Osteocyte (in vitro differentiated cells): ENCODE data around the gene GDF15. TPM values are rescaled to one million over a fixed set of nuclear protein-coding genes. Genes with fewer than 3 reads are reported as not detected.

Source experiments
- DNase-seq: peaks from one replicate; pipeline ENCODE4 v3.0.0; 2021; ENCODE audit warnings: mixed read lengths; ENCODE audit not compliant: unreplicated experiment; ENCODE audit errors: extremely low spot score
- H3K27ac Mint-ChIP-seq: one replicate; pipeline ENCODE4 v1.8.0; 2021; ENCODE audit warnings: mild to moderate bottlenecking, mixed read lengths; ENCODE audit not compliant: unreplicated experiment
- H3K27me3 Mint-ChIP-seq: one replicate; pipeline ENCODE4 v1.8.0; 2021; ENCODE audit warnings: mixed read lengths; ENCODE audit not compliant: unreplicated experiment
- H3K36me3 Mint-ChIP-seq: one replicate; pipeline ENCODE4 v1.8.0; 2021; ENCODE audit warnings: mixed read lengths; ENCODE audit not compliant: unreplicated experiment
- H3K4me1 Mint-ChIP-seq: one replicate; pipeline ENCODE4 v1.8.0; 2021; ENCODE audit warnings: mixed read lengths; ENCODE audit not compliant: unreplicated experiment
- H3K4me3 Mint-ChIP-seq: one replicate; pipeline ENCODE4 v1.8.0; 2021; ENCODE audit warnings: mild to moderate bottlenecking, moderate library complexity, mixed read lengths; ENCODE audit not compliant: unreplicated experiment
- H3K9me3 Mint-ChIP-seq: one replicate; pipeline ENCODE4 v1.8.0; 2021; ENCODE audit warnings: mixed read lengths; ENCODE audit not compliant: unreplicated experiment
- total RNA-seq: library from RNA; stranded (reverse); gene quantifications from 2 replicates; pipeline ENCODE4 v1.2.1, GENCODE V29; 2021
- TF ChIP-seq, protein P1 (sequence below): fragments of 200-600 bp; sonication (generic); IDR thresholded peaks from 2 replicates; pipeline ENCODE4 v1.5.0; 2021; ENCODE audit warnings: antibody characterized with exemption, mild to moderate bottlenecking, moderate library complexity

The GDF15 gene
- total RNA-seq, 1 donor from 2014 or later: 47.9 TPM

DNA sequence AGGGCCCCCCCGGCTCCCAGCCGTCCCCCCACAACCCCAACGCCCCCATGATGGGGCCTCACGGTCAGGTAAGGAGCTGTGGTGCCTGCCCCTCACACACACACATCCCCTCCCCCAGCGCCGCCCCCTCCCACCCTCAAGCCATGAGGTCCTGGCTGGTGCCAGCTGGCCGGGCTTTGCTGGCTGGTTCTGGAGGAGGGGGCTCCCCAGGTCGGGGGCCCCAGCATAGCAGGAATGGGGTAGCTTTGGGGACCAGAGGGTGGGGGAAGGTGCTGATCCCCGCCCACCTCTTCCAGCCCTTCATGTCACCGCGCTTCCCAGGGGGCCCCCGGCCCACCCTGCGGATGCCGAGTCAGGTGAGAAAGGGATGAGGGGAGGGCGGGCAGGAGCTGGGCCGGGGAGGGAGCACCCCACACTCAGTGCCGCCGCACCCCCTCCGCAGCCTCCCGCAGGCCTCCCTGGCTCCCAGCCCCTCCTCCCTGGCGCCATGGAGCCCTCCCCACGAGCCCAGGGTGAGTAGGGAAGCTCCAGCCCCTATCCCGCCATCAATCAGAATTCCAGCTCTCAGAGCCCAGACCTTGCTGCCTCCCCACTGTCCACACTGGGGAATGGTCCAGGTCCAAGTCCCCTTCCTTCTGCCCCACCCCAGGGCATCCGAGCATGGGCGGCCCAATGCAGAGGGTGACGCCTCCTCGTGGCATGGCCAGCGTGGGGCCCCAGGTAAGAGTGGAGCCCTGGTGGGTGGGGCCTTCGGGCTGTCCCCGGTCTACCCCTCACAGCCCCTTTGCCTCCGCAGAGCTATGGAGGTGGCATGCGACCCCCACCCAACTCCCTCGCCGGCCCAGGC lies 45.6 kb downstream of the GDF15 start:
- H3K27ac Mint-ChIP-seq: no peak overlapping the region
- H3K36me3 Mint-ChIP-seq: no peaks in the 10 kb centered on the region
- TF ChIP-seq, protein P1, sequence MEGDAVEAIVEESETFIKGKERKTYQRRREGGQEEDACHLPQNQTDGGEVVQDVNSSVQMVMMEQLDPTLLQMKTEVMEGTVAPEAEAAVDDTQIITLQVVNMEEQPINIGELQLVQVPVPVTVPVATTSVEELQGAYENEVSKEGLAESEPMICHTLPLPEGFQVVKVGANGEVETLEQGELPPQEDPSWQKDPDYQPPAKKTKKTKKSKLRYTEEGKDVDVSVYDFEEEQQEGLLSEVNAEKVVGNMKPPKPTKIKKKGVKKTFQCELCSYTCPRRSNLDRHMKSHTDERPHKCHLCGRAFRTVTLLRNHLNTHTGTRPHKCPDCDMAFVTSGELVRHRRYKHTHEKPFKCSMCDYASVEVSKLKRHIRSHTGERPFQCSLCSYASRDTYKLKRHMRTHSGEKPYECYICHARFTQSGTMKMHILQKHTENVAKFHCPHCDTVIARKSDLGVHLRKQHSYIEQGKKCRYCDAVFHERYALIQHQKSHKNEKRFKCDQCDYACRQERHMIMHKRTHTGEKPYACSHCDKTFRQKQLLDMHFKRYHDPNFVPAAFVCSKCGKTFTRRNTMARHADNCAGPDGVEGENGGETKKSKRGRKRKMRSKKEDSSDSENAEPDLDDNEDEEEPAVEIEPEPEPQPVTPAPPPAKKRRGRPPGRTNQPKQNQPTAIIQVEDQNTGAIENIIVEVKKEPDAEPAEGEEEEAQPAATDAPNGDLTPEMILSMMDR: no peak
- H3K9me3 Mint-ChIP-seq: no peaks in the 10 kb centered on the region
- DNase-seq: no peak
- H3K4me3 Mint-ChIP-seq: no peak overlapping the region
- H3K4me1 Mint-ChIP-seq: peaks cover 28% of the 10 kb centered on the region
- no peaks in the 10 kb centered on the region for H3K27me3 Mint-ChIP-seq

GRCh38 chr19:18432275-18433014 lies 46.5 kb downstream of the GDF15 start:
- Mint-ChIP-seq H3K27me3 (no peaks in the 10 kb centered on the region), H3K4me3 (no peak overlapping the region), H3K36me3 (no peaks in the 10 kb centered on the region), H3K9me3 (no peaks in the 10 kb centered on the region), H3K27ac (no peak overlapping the region), H3K4me1 (peaks cover 29% of the 10 kb centered on the region)
- DNase-seq: no peak
- TF ChIP-seq, protein P1: no peak

- no peaks in the 10 kb centered on the region for H3K36me3 Mint-ChIP-seq
- H3K4me1 Mint-ChIP-seq: peaks cover 31% of the 10 kb centered on the region
- TF ChIP-seq, protein P1: no peak
- no peak overlapping the region for H3K27ac Mint-ChIP-seq
- no peak for DNase-seq
- H3K4me3 Mint-ChIP-seq: no peak overlapping the region
- no peaks in the 10 kb centered on the region for H3K9me3 Mint-ChIP-seq
- H3K27me3 Mint-ChIP-seq: no peaks in the 10 kb centered on the region
Observed at GRCh38 chr19:18433015-18433691, 47.2 kb downstream of the GDF15 start.

GRCh38 chr19:18433735-18434398 lies 47.9 kb downstream of the GDF15 start:
- TF ChIP-seq, protein P1: no peak
- Mint-ChIP-seq H3K9me3 (no peaks in the 10 kb centered on the region), H3K4me1 (peaks cover 35% of the 10 kb centered on the region), H3K4me3 (peak overlapping the region; percentile 62), H3K36me3 (no peaks in the 10 kb centered on the region), H3K27ac (peak overlapping the region; percentile 44), H3K27me3 (no peaks in the 10 kb centered on the region)
- no peak for DNase-seq
